Adrenal gland (tissue), 12 donors: ENCODE data around the gene PRDM16. TPM values are rescaled to one million over a fixed set of nuclear protein-coding genes. Genes with fewer than 3 reads are reported as not detected.

Experiments
- DNase-seq, 7 donors: peaks; one replicate each; pipeline ENCODE4 v3.0.0-alpha.2; 2019 to 2020
- H3K27ac ChIP-seq, 5 donors: fragments of 200-600 bp; sonication (generic) in 4 of 5; 1 replicate in 3 of 5; 2 replicates in 2 of 5; pipeline versions ENCODE4 v1.5.1 to v1.8.0; 2016 to 2020; ENCODE audit warnings: mild to moderate bottlenecking in 1 of 5
- H3K27me3 ChIP-seq: fragments of 200-600 bp; 2 replicates; pipeline ENCODE4 v1.8.0; 2021
- H3K36me3 ChIP-seq, 2 donors: fragments of 200-600 bp; replicated peaks in 1 of 2; 1 replicate in 1 of 2; 2 replicates in 1 of 2; pipeline versions ENCODE4 v1.5.1 to v1.8.0; 2018 to 2022
- H3K4me1 ChIP-seq, 2 donors: fragments of 200-600 bp; replicated peaks in 1 of 2; 1 replicate in 1 of 2; 2 replicates in 1 of 2; pipeline versions ENCODE4 v1.5.1 to v1.8.0; 2018 to 2021
- H3K4me3 ChIP-seq, 4 donors: fragments of 200-600 bp; sonication (generic) in 3 of 4; one replicate each; pipeline ENCODE4 v1.5.1; 2016 to 2018
- H3K9me3 ChIP-seq, 3 donors: fragments of 200-600 bp; sonication (generic) in 1 of 3; replicated peaks in 1 of 3; 1 replicate in 2 of 3; 2 replicates in 1 of 3; pipeline versions ENCODE4 v1.5.1 to v1.8.0; 2016 to 2021
- CTCF ChIP-seq, 6 experiments: fragments of 450-650 bp in 4 of 6; fragments of 200-600 bp in 2 of 6; sonication (generic) in 1 of 6; IDR thresholded peaks; 1 replicate in 5 of 6; 2 replicates in 1 of 6; pipeline versions ENCODE4 v1.5.1 to v1.8.0; 2016 to 2021; ENCODE audit warnings: antibody characterized with exemption in 6 of 6, mild to moderate bottlenecking in 2 of 6, moderate library complexity in 1 of 6
- POLR2A ChIP-seq, 2 donors: fragments of 450-650 bp; IDR thresholded peaks; one replicate each; pipeline ENCODE4 v1.6.1; 2017; ENCODE audit warnings: antibody characterized with exemption in 2 of 2, mild to moderate bottlenecking in 2 of 2, moderate library complexity in 1 of 2
- WGBS, 4 donors: extraction: QIAGEN DNeasy Blood & Tissue Kit in 2 of 4; methylation state at CpG; one replicate each; pipeline versions ENCODE4 v1.1.5 to v1.1.7; 2013 to 2017; 5-methylcytosine and 5-hydroxymethylcytosine counted together
- intact Hi-C, 2 donors: fragments of 100-400 bp; cut with DNase I; formaldehyde crosslinking; loops; one replicate each; pipeline versions ENCODE4 v1.14.1 to v1.15.0; 2022 to 2023
- polyA plus RNA-seq, 3 donors: library from polyadenylated mRNA; stranded (reverse); fragments of 200-250 nt in 2 of 3; fragments of 350-450 nt in 1 of 3; fragmentation: Illumina TruSeq in 1 of 3; extraction: RNeasy Lipid Tissue Mini Kit (QIAGEN cat#74804) in 1 of 3; gene quantifications; one replicate each; pipeline ENCODE4 v1.2.3, GENCODE V29; 2013 to 2014
- total RNA-seq, 9 donors: library from RNA; depleted of rRNA in 4 of 9; stranded (reverse); fragments of >200 nt in 4 of 9; fragments of 120-200 nt in 1 of 9; fragmentation: NEBNext Ultra II Directional in 1 of 9; extraction: Animal tissue kit (Norgen Biotek cat#: 25700) in 1 of 9; gene quantifications; one replicate each; pipeline versions ENCODE4 v1.1.0 to v1.2.4, GENCODE V29; 2013 to 2023
- donor health status: healthy with polysubstance abuse.
- donor health status: Bipolar disorder and iron deficiency.
- donor health status: DM: yes; HTN: yes; CAD: no.
- donor health status: DM: no; HTN: no; CAD: no.
- donor health status: DM: no; HTN: no; CAD: no.
- donor health status: DM: yes; HTN: yes; CAD: no.

The PRDM16 gene
- total and polyA plus RNA-seq, 12 donors, result 0.04 to 2.8 (median 0.61) TPM; not detected in 1

- Histone ChIP-seq H3K4me3 (no peak overlapping the region), H3K27me3 (peaks cover 14% of the 10 kb centered on the region), H3K36me3 (no peaks in the 10 kb centered on the region), H3K9me3 (no peaks in the 10 kb centered on the region), H3K27ac (no peak overlapping the region), H3K4me1 (no peaks in the 10 kb centered on the region)
- intact Hi-C loops, result no loop called here
- no peak for DNase-seq
- WGBS, 4 donors, result 44 to 60% (median 52%) methylated on average over 6 to 16 of the region's 16 CpGs
- TF ChIP-seq CTCF (IDR thresholded peaks at IDR 0.05) (no peak), POLR2A (IDR thresholded peaks at IDR 0.05) (no peak)
Observed at GRCh38 chr1:3222042-3222692, 153.2 kb downstream of the PRDM16 start.

GRCh38 chr1:3225661-3226060 lies 156.7 kb downstream of the PRDM16 start:
- Histone ChIP-seq H3K4me3 (no peak overlapping the region), H3K4me1 (no peaks in the 10 kb centered on the region), H3K27me3 (peaks cover 12% of the 10 kb centered on the region), H3K27ac (no peak overlapping the region), H3K9me3 (no peaks in the 10 kb centered on the region), H3K36me3 (no peaks in the 10 kb centered on the region)
- TF ChIP-seq POLR2A (IDR thresholded peaks at IDR 0.05) (no peak), CTCF (IDR thresholded peaks at IDR 0.05) (no peak)
- 71 to 87% (median 77%) methylated on average over 9 to 12 of the region's 12 CpGs for WGBS, 4 donors
- intact Hi-C loops, result no loop called here
- DNase-seq, result no peak

GRCh38 chr1:3226191-3226590 lies 157.2 kb downstream of the PRDM16 start:
- no peak overlapping the region for H3K27ac ChIP-seq
- 63 to 75% (median 72%) methylated on average over 8 to 15 of the region's 15 CpGs for WGBS, 4 donors
- H3K4me1 ChIP-seq, result no peaks in the 10 kb centered on the region

GRCh38 chr1:3226701-3227350 lies 157.8 kb downstream of the PRDM16 start:
- H3K4me3 ChIP-seq, result no peak overlapping the region
- 64 to 72% (median 64%) methylated on average over 26 to 27 of the region's 27 CpGs for WGBS, 4 donors
- H3K9me3 ChIP-seq, result no peaks in the 10 kb centered on the region
- DNase-seq, result no peak
- peaks cover 12% of the 10 kb centered on the region for H3K27me3 ChIP-seq
- intact Hi-C loops, result no loop called here
- H3K36me3 ChIP-seq, result no peaks in the 10 kb centered on the region
- TF ChIP-seq POLR2A (IDR thresholded peaks at IDR 0.05), result no peak
- no peak for TF ChIP-seq CTCF (IDR thresholded peaks at IDR 0.05)
- no peaks in the 10 kb centered on the region for H3K4me1 ChIP-seq
- no peak overlapping the region for H3K27ac ChIP-seq

More at GRCh38 chr1:3226191-3226590, 157.2 kb downstream of the PRDM16 start:
- Histone ChIP-seq H3K9me3 (no peaks in the 10 kb centered on the region), H3K4me3 (no peak overlapping the region), H3K27me3 (peaks cover 12% of the 10 kb centered on the region), H3K36me3 (no peaks in the 10 kb centered on the region)
- DNase-seq, result no peak
- intact Hi-C loops, result no loop called here
- no peak for TF ChIP-seq CTCF (IDR thresholded peaks at IDR 0.05)
- TF ChIP-seq POLR2A (IDR thresholded peaks at IDR 0.05), result no peak
